GM23248 (cell line): Measurements from ENCODE around the gene TVP23A. TPM values are rescaled to one million over a fixed set of nuclear protein-coding genes. Genes with fewer than 3 reads are reported as not detected.
"Not testable (repeated sequence)": the region's sequence is repeated elsewhere in the genome, so short reads cannot be mapped to it uniquely, and the experiment has no call there.

Experiments used
- DNase-seq: peaks from one replicate; pipeline ENCODE4 v3.0.0-alpha.2; 2015
- H2AFZ ChIP-seq: fragments of 200-600 bp; sonication (generic); 2 replicates; pipeline ENCODE4 v1.6.1; 2016; ENCODE audit warnings: antibody characterized with exemption
- H3F3A ChIP-seq: fragments of 200-600 bp; sonication (generic); 2 replicates; pipeline ENCODE4 v1.6.1; 2016; ENCODE audit warnings: mild to moderate bottlenecking, antibody characterized with exemption, mixed run types; ENCODE audit not compliant: insufficient read depth
- H3K27ac ChIP-seq: fragments of 200-600 bp; sonication (generic); 2 replicates; pipeline ENCODE4 v1.5.1; 2016; ENCODE audit warnings: mild to moderate bottlenecking
- H3K27me3 ChIP-seq: fragments of 200-600 bp; sonication (generic); replicated peaks from 2 replicates; pipeline ENCODE4 v1.6.1; 2016; ENCODE audit warnings: mild to moderate bottlenecking; ENCODE audit not compliant: insufficient read depth
- H3K36me3 ChIP-seq: fragments of 200-600 bp; sonication (generic); 2 replicates; pipeline ENCODE4 v1.6.1; 2016; ENCODE audit warnings: low read depth, mild to moderate bottlenecking
- H3K4me1 ChIP-seq: fragments of 200-600 bp; sonication (generic); 2 replicates; pipeline ENCODE4 v1.6.1; 2016; ENCODE audit warnings: mild to moderate bottlenecking; ENCODE audit not compliant: insufficient read depth
- H3K4me2 ChIP-seq: fragments of 200-600 bp; sonication (generic); one replicate; pipeline ENCODE4 v1.6.1; 2016; ENCODE audit warnings: mild to moderate bottlenecking; ENCODE audit not compliant: unreplicated experiment
- H3K4me3 ChIP-seq: fragments of 200-600 bp; sonication (generic); 2 replicates; pipeline ENCODE4 v1.5.1; 2016; ENCODE audit warnings: mild to moderate bottlenecking
- H3K79me2 ChIP-seq: fragments of 200-600 bp; sonication (generic); 2 replicates; pipeline ENCODE4 v1.6.1; 2016; ENCODE audit warnings: mild to moderate bottlenecking; ENCODE audit not compliant: insufficient read depth
- H3K9ac ChIP-seq: fragments of 200-600 bp; sonication (generic); 2 replicates; pipeline ENCODE4 v1.6.1; 2016; ENCODE audit warnings: mild to moderate bottlenecking
- H3K9me2 ChIP-seq: fragments of 200-600 bp; sonication (generic); 2 replicates; pipeline ENCODE4 v1.6.1; 2016; ENCODE audit warnings: mixed run types, mild to moderate bottlenecking, moderate library complexity; ENCODE audit not compliant: insufficient read depth
- H3K9me3 ChIP-seq: fragments of 200-600 bp; sonication (generic); one replicate; pipeline ENCODE4 v1.6.1; 2017; ENCODE audit warnings: low read depth
- H4K20me1 ChIP-seq: fragments of 200-600 bp; sonication (generic); 2 replicates; pipeline ENCODE4 v1.6.0; 2016; ENCODE audit not compliant: insufficient read depth
- EZH2 ChIP-seq: fragments of 200-600 bp; sonication (generic); IDR thresholded peaks from 2 replicates; pipeline ENCODE4 v1.6.1; 2018; ENCODE audit warnings: antibody characterized with exemption, mild to moderate bottlenecking; ENCODE audit not compliant: insufficient read depth, poor library complexity, severe bottlenecking
- EZH2phosphoT487 ChIP-seq: fragments of 200-600 bp; sonication (generic); IDR thresholded peaks from 2 replicates; pipeline ENCODE4 v1.6.1; 2018; ENCODE audit warnings: antibody characterized with exemption, moderate library complexity, mild to moderate bottlenecking, low read depth; ENCODE audit not compliant: insufficient read depth
- WGBS, 2 experiments: methylation state at CpG; one replicate each; pipeline ENCODE4 v1.1.6; 2015 to 2017; ENCODE audit warnings: low lambda C conversion rate in 2 of 2, low coverage in 1 of 2; ENCODE audit errors: missing lambda C conversion rate in 2 of 2; 5-methylcytosine and 5-hydroxymethylcytosine counted together
- in situ Hi-C: fragments of 300-500 bp; cut with MboI; formaldehyde crosslinking; loops from 2 replicates; pipeline ENCODE4 v1.15.0; 2020
- polyA plus RNA-seq: library from polyadenylated mRNA; unstranded; fragments of >200 nt; fragmentation: Nextera tagmentation; extraction: Ambion mirVana; gene quantifications from 2 replicates; pipeline ENCODE4 v1.2.1, GENCODE V29; 2016
- total RNA-seq: library from RNA; depleted of rRNA; stranded (reverse); fragments of >200 nt; shearing (Covaris generic); gene quantifications from 2 replicates; pipeline ENCODE4 v1.2.3, GENCODE V29; 2014

The TVP23A gene
- total and polyA plus RNA-seq, 2 experiments from 2014 or later, result 0.13 TPM; not detected in 1

GRCh38 chr16:10834766-10835165, 16.2 kb upstream of the TVP23A start:
- H3K27me3 ChIP-seq, result peaks cover 15% of the 10 kb centered on the region
- no peak overlapping the region for H3K4me2 ChIP-seq
- no peak overlapping the region for H3K4me3 ChIP-seq
- in situ Hi-C loops, result no loop called here
- no peak overlapping the region for H2AFZ ChIP-seq
- no peak for DNase-seq
- 0 out of 2 replicates have a peak, but pooled peaks cover 4% of the 10 kb centered on the region for H3F3A ChIP-seq
- no peaks in the 10 kb centered on the region for H3K79me2 ChIP-seq
- no peaks in the 10 kb centered on the region for H3K9me3 ChIP-seq
- H3K9ac ChIP-seq, result no peak overlapping the region
- TF ChIP-seq EZH2phosphoT487, result no peak
- no peak for TF ChIP-seq EZH2
- no peaks in the 10 kb centered on the region for H3K4me1 ChIP-seq
- WGBS, 2 experiments, result 35 to 48% methylated on average over 1 of the region's 1 CpG
- no peaks in the 10 kb centered on the region for H3K36me3 ChIP-seq
- no peak overlapping the region for H3K27ac ChIP-seq
- H4K20me1 ChIP-seq, result no peaks in the 10 kb centered on the region
- H3K9me2 ChIP-seq, result no peaks in the 10 kb centered on the region

GRCh38 chr16:10834130-10834529, 15.5 kb upstream of the TVP23A start:
- no peak for TF ChIP-seq EZH2
- TF ChIP-seq EZH2phosphoT487, result no peak
- Histone ChIP-seq H3K4me2 (no peak overlapping the region), H2AFZ (no peak overlapping the region), H4K20me1 (no peaks in the 10 kb centered on the region), H3K4me1 (peaks cover 4% of the 10 kb centered on the region), H3K9me2 (no peaks in the 10 kb centered on the region), H3K4me3 (no peak overlapping the region), H3K27me3 (peaks cover 9% of the 10 kb centered on the region), H3K9ac (no peak overlapping the region), H3K9me3 (no peaks in the 10 kb centered on the region), H3K27ac (no peak overlapping the region), H3K79me2 (no peaks in the 10 kb centered on the region), H3F3A (peaks cover 9% of the 10 kb centered on the region), H3K36me3 (no peaks in the 10 kb centered on the region)
- in situ Hi-C loops, result no loop called here
- WGBS, 2 experiments, result 57 to 69% methylated on average over 10 of the region's 10 CpGs
- DNase-seq, result no peak

DNA sequence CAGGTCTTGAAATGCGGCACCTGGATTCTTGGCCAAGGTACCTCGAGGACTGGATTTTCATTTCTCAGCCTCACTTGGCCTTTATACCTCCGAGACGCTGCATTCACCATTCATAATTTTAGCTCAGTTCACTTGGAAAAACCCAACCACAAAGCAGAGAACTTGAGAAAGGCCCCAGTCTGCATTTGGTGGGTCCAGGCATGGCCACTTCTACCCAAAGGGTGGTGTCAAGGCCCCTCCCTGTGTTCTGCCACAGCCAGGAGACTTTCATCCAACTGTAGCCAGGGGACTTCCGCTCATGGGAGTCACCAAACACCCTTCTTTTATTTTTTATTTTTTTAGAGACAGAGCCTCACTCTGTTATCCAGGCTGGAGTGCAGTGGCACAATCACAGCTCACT, 14.7 kb upstream of the TVP23A start:
- TF ChIP-seq EZH2phosphoT487 (no peak), EZH2 (no peak)
- H3K79me2 ChIP-seq, result no peaks in the 10 kb centered on the region
- H3K9me2 ChIP-seq, result no peaks in the 10 kb centered on the region
- in situ Hi-C loops, result no loop called here
- no peak for DNase-seq
- peaks cover 12% of the 10 kb centered on the region for H3K4me1 ChIP-seq
- no peaks in the 10 kb centered on the region for H3K36me3 ChIP-seq
- H3K27me3 ChIP-seq, result peaks cover 5% of the 10 kb centered on the region
- no peak overlapping the region for H3K4me3 ChIP-seq
- peaks cover 12% of the 10 kb centered on the region for H3F3A ChIP-seq
- H3K9me3 ChIP-seq, result no peaks in the 10 kb centered on the region
- H3K9ac ChIP-seq, result no peak overlapping the region
- no peaks in the 10 kb centered on the region for H4K20me1 ChIP-seq
- no peak overlapping the region for H2AFZ ChIP-seq
- no peak overlapping the region for H3K4me2 ChIP-seq
- 72 to 88% methylated on average over 5 of the region's 5 CpGs for WGBS, 2 experiments
- H3K27ac ChIP-seq, result no peak overlapping the region

DNA sequence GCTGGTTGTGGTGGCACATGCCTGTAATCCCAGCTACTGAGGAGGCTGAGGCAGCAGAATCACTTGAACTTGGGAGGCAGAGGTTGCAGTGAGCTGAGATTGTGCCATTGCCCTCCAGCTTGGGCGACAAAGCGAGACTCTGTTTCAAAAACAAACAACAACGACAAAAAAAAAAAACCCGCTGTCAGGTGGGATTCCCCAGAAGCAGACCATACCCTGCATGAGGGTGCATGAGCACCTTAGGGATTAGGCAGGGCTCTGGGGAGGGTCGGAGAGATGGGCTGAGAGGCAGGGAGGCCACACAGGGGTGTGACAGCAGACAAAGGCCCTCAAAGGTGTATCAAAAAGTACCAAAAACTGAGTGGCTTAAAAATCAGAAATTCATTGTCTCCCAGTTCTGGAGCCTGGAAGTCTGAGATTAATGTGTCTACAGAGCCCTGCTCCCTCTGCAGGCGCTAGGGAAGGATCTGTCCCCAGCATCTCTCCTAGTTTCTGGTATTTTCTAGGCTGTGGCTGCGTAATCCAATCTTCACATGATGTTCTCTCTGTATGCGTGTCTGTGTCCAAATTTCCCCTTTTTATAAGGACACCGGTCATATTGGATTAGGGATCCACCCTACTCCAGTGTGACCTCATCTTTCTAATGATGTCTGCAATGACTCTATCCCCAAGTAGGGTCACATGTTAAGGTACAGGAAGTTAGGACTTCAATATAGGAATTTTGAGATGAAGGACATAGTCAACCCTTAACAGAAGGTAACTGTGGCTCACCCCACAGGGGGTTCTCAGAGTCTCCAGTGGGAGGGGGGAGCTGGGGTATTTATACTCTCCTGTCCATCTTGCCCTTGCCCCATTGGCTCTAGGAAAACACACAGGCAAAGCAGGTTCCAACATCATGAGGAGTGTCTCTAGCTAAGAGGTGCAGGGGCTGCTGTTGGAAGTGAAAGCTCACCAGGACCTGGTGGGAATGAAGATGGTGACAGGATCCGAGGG, 13.6 kb upstream of the TVP23A start:
- in situ Hi-C loops, result no loop called here
- no peaks in the 10 kb centered on the region for H3K79me2 ChIP-seq
- H3K27me3 ChIP-seq, result peaks cover 4% of the 10 kb centered on the region
- no peak overlapping the region for H3K4me2 ChIP-seq
- H3K9me3 ChIP-seq, result no peaks in the 10 kb centered on the region
- 57 to 60% methylated on average over 10 of the region's 10 CpGs for WGBS, 2 experiments
- DNase-seq, result no peak
- no peaks in the 10 kb centered on the region for H3K9me2 ChIP-seq
- TF ChIP-seq EZH2 (no peak), EZH2phosphoT487 (no peak)
- no peak overlapping the region for H2AFZ ChIP-seq
- peaks cover 23% of the 10 kb centered on the region for H3K4me1 ChIP-seq
- H4K20me1 ChIP-seq, result no peaks in the 10 kb centered on the region
- no peak overlapping the region for H3K27ac ChIP-seq
- H3K9ac ChIP-seq, result no peak overlapping the region
- peaks cover 14% of the 10 kb centered on the region for H3F3A ChIP-seq
- no peak overlapping the region for H3K4me3 ChIP-seq
- H3K36me3 ChIP-seq, result no peaks in the 10 kb centered on the region

- in situ Hi-C loops, H2AFZ ChIP-seq, H4K20me1 ChIP-seq, H3K79me2 ChIP-seq, H3K4me3 ChIP-seq, H3K9ac ChIP-seq, H3K36me3 ChIP-seq, H3K9me2 ChIP-seq, H3K4me2 ChIP-seq, DNase-seq, H3K9me3 ChIP-seq, H3K27ac ChIP-seq, H3K27me3 ChIP-seq: not testable (repeated sequence)
- Histone ChIP-seq H3F3A (peaks cover 14% of the 10 kb centered on the region), H3K4me1 (peaks cover 23% of the 10 kb centered on the region)
Measured at GRCh38 chr16:10830240-10830639, 11.6 kb upstream of the TVP23A start.

- Histone ChIP-seq H3F3A (peaks cover 14% of the 10 kb centered on the region), H3K4me3 (peak overlapping the region; percentile 30; the same call in 1 of the 2 replicates), H3K9ac (peak overlapping the region; percentile 70), H3K4me2 (peak overlapping the region; percentile 58), H3K27ac (peak overlapping the region; percentile 79), H3K4me1 (peaks cover 23% of the 10 kb centered on the region), H2AFZ (peak overlapping the region; percentile 67)
- peak; percentile 33 for DNase-seq
- H3K79me2 ChIP-seq, H3K36me3 ChIP-seq, in situ Hi-C loops, H4K20me1 ChIP-seq, H3K27me3 ChIP-seq, H3K9me2 ChIP-seq, H3K9me3 ChIP-seq: not testable (repeated sequence)
- WGBS, 2 experiments, result 21 to 22% methylated on average over 18 of the region's 18 CpGs
Measured at GRCh38 chr16:10829390-10830098, 10.9 kb upstream of the TVP23A start.
